Limb (tissue), 2 donors: ENCODE results near the gene SMC1B.
"Not testable (repeated sequence)": the region's sequence is repeated elsewhere in the genome, so short reads cannot be mapped to it uniquely, and the experiment has no call there.

ENCODE experiments used
- DNase-seq, 2 donors: peaks; one replicate each; pipeline ENCODE4 v3.0.0-alpha.2; 2016; ENCODE audit errors: extremely low spot score in 2 of 2

SMC1B gene

GRCh38 chr22:45446216-45446615, 32.8 kb upstream of the SMC1B start:
- no peak for DNase-seq

GRCh38 chr22:45445031-45445710, 31.8 kb upstream of the SMC1B start:
- DNase-seq = no peak

- no peak for DNase-seq
These were observed 30.8 kb upstream of the SMC1B start for GRCh38 chr22:45444168-45444567.

GRCh38 chr22:45442116-45442515, 28.7 kb upstream of the SMC1B start:
- DNase-seq = no peak

GRCh38 chr22:45441138-45441537, 27.7 kb upstream of the SMC1B start:
- DNase-seq = peak; percentile 54 to 71

GRCh38 chr22:45440688-45441087, 27.3 kb upstream of the SMC1B start:
- not testable (repeated sequence) for DNase-seq

GRCh38 chr22:45438336-45438735, 24.9 kb upstream of the SMC1B start:
- no peak for DNase-seq

GRCh38 chr22:45436871-45437517, 23.6 kb upstream of the SMC1B start:
- DNase-seq = not testable (repeated sequence)

- DNase-seq = peak; percentile 89 to 92
These were observed 22.2 kb upstream of the SMC1B start for GRCh38 chr22:45435544-45436139.

GRCh38 chr22:45434981-45435380, 21.6 kb upstream of the SMC1B start:
- DNase-seq = no peak

- no peak for DNase-seq
These were observed 17.5 kb upstream of the SMC1B start for GRCh38 chr22:45430871-45431270.

- no peak for DNase-seq
These were observed 16.8 kb upstream of the SMC1B start for GRCh38 chr22:45429981-45430775.

GRCh38 chr22:45429424-45429823, 16.0 kb upstream of the SMC1B start:
- no peak for DNase-seq

GRCh38 chr22:45428391-45429385, 15.3 kb upstream of the SMC1B start:
- no peak for DNase-seq

GRCh38 chr22:45427114-45427513, 13.7 kb upstream of the SMC1B start:
- no peak for DNase-seq

GRCh38 chr22:45426387-45426786, 13.0 kb upstream of the SMC1B start:
- DNase-seq = no peak

GRCh38 chr22:45425531-45426265, 12.3 kb upstream of the SMC1B start:
- no peak for DNase-seq

- DNase-seq = no peak
These were observed 11.7 kb upstream of the SMC1B start for GRCh38 chr22:45425101-45425500.

- DNase-seq = no peak
These were observed 10.9 kb upstream of the SMC1B start for GRCh38 chr22:45424241-45424731.

- no peak for DNase-seq
These were observed 10.1 kb upstream of the SMC1B start for GRCh38 chr22:45423524-45423923.
